Measurements from ENCODE around the gene PLCD3. TPM values are rescaled to one million over a fixed set of nuclear protein-coding genes. Genes with fewer than 3 reads are reported as not detected.
A peak's percentile ranks its signal among the peaks of the same experiment; 100 is the strongest.

The PLCD3 gene
- total and polyA plus RNA-seq, 2 of the 13 experiments (the other 11 are each of a cell fraction or from before 2014, with no cell fraction given) = 11.3 to 39.1 TPM

DNA sequence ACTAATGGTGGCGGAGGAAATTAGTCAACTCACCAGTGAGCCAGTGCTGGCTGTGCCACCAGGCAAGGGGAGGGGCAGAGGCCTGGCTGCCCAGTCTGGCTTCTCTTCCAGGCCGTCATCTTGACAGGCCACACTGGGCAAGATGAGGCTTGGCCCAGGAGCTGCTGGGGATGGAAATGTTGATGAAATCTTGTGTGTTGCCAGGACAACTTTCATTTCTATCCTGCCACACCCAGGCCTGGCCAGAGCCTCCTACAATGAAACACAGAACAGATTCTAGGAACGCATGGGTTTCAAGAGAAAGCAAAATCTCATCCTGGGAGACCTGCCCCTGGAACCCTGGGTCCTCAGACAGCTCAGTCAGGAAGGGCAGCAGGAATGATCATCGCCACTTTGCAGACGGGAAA is 38.6 kb upstream of the PLCD3 start (continued):
- TF ChIP-seq, protein P1, sequence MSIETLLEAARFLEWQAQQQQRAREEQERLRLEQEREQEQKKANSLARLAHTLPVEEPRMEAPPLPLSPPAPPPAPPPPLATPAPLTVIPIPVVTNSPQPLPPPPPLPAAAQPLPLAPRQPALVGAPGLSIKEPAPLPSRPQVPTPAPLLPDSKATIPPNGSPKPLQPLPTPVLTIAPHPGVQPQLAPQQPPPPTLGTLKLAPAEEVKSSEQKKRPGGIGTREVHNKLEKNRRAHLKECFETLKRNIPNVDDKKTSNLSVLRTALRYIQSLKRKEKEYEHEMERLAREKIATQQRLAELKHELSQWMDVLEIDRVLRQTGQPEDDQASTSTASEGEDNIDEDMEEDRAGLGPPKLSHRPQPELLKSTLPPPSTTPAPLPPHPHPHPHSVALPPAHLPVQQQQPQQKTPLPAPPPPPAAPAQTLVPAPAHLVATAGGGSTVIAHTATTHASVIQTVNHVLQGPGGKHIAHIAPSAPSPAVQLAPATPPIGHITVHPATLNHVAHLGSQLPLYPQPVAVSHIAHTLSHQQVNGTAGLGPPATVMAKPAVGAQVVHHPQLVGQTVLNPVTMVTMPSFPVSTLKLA (IDR thresholded peaks at IDR 0.05) = no peak
- TF ChIP-seq DNMT1 (CRISPR knock-in tag; IDR thresholded peaks at IDR 0.05) = peak; percentile 23; the same call in 1 of the 2 replicates
- no peak for TF ChIP-seq NR2F6 (IDR thresholded peaks at IDR 0.05)
- no peak for TF ChIP-seq NR2F6 (CRISPR knock-in tag; IDR thresholded peaks at IDR 0.05)
- no peak for TF ChIP-seq MLLT10 (CRISPR knock-in tag; IDR thresholded peaks at IDR 0.05)
- no peak for TF ChIP-seq PHF5A (CRISPR knock-in tag; IDR thresholded peaks at IDR 0.05; ENCODE audit: low read depth, unreplicated experiment)
- TF ChIP-seq, protein P2, sequence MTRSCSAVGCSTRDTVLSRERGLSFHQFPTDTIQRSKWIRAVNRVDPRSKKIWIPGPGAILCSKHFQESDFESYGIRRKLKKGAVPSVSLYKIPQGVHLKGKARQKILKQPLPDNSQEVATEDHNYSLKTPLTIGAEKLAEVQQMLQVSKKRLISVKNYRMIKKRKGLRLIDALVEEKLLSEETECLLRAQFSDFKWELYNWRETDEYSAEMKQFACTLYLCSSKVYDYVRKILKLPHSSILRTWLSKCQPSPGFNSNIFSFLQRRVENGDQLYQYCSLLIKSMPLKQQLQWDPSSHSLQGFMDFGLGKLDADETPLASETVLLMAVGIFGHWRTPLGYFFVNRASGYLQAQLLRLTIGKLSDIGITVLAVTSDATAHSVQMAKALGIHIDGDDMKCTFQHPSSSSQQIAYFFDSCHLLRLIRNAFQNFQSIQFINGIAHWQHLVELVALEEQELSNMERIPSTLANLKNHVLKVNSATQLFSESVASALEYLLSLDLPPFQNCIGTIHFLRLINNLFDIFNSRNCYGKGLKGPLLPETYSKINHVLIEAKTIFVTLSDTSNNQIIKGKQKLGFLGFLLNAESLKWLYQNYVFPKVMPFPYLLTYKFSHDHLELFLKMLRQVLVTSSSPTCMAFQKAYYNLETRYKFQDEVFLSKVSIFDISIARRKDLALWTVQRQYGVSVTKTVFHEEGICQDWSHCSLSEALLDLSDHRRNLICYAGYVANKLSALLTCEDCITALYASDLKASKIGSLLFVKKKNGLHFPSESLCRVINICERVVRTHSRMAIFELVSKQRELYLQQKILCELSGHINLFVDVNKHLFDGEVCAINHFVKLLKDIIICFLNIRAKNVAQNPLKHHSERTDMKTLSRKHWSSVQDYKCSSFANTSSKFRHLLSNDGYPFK (CRISPR knock-in tag; IDR thresholded peaks at IDR 0.05; ENCODE audit: borderline replicate concordance) = 0 out of 2 replicates have a peak, but pooled peaks have one; percentile 9
- TF ChIP-seq ZNF777 (CRISPR knock-in tag; IDR thresholded peaks at IDR 0.05) = peak; percentile 10; the same call in 1 of the 2 replicates
- no peak for TF ChIP-seq SOX5 (CRISPR knock-in tag; IDR thresholded peaks at IDR 0.05; ENCODE audit: borderline replicate concordance)
- TF ChIP-seq ZNF333 (CRISPR knock-in tag; IDR thresholded peaks at IDR 0.05; ENCODE audit: borderline replicate concordance) = peak; percentile 90; the same call in 1 of the 2 replicates
- TF ChIP-seq HDAC1 (CRISPR knock-in tag; IDR thresholded peaks at IDR 0.05) = no peak
- TF ChIP-seq, protein P3, sequence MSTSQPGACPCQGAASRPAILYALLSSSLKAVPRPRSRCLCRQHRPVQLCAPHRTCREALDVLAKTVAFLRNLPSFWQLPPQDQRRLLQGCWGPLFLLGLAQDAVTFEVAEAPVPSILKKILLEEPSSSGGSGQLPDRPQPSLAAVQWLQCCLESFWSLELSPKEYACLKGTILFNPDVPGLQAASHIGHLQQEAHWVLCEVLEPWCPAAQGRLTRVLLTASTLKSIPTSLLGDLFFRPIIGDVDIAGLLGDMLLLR (CRISPR knock-in tag; IDR thresholded peaks at IDR 0.05) = peak; percentile 80
- TF ChIP-seq ZNF746 (CRISPR knock-in tag; IDR thresholded peaks at IDR 0.05) = no peak
- TF ChIP-seq, protein P4, sequence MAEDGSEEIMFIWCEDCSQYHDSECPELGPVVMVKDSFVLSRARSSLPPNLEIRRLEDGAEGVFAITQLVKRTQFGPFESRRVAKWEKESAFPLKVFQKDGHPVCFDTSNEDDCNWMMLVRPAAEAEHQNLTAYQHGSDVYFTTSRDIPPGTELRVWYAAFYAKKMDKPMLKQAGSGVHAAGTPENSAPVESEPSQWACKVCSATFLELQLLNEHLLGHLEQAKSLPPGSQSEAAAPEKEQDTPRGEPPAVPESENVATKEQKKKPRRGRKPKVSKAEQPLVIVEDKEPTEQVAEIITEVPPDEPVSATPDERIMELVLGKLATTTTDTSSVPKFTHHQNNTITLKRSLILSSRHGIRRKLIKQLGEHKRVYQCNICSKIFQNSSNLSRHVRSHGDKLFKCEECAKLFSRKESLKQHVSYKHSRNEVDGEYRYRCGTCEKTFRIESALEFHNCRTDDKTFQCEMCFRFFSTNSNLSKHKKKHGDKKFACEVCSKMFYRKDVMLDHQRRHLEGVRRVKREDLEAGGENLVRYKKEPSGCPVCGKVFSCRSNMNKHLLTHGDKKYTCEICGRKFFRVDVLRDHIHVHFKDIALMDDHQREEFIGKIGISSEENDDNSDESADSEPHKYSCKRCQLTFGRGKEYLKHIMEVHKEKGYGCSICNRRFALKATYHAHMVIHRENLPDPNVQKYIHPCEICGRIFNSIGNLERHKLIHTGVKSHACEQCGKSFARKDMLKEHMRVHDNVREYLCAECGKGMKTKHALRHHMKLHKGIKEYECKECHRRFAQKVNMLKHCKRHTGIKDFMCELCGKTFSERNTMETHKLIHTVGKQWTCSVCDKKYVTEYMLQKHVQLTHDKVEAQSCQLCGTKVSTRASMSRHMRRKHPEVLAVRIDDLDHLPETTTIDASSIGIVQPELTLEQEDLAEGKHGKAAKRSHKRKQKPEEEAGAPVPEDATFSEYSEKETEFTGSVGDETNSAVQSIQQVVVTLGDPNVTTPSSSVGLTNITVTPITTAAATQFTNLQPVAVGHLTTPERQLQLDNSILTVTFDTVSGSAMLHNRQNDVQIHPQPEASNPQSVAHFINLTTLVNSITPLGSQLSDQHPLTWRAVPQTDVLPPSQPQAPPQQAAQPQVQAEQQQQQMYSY (CRISPR knock-in tag; IDR thresholded peaks at IDR 0.05) = no peak
- TF ChIP-seq ATF7-NPFF (CRISPR knock-in tag; IDR thresholded peaks at IDR 0.05; ENCODE audit: low read depth) = peak; percentile 74; the same call in 1 of the 2 replicates
- peak; percentile 80 for TF ChIP-seq ZNF724P (CRISPR knock-in tag; IDR thresholded peaks at IDR 0.05; ENCODE audit: borderline replicate concordance)
- TF ChIP-seq SALL2 (CRISPR knock-in tag; IDR thresholded peaks at IDR 0.05) = peak; percentile 39; the same call in 1 of the 2 replicates
- peak; percentile 64; the same call in 1 of the 2 replicates for TF ChIP-seq CC2D1A (CRISPR knock-in tag; IDR thresholded peaks at IDR 0.05)
- no peak for TF ChIP-seq ZNF354B (CRISPR knock-in tag; IDR thresholded peaks at IDR 0.05)
- TF ChIP-seq, protein P5, sequence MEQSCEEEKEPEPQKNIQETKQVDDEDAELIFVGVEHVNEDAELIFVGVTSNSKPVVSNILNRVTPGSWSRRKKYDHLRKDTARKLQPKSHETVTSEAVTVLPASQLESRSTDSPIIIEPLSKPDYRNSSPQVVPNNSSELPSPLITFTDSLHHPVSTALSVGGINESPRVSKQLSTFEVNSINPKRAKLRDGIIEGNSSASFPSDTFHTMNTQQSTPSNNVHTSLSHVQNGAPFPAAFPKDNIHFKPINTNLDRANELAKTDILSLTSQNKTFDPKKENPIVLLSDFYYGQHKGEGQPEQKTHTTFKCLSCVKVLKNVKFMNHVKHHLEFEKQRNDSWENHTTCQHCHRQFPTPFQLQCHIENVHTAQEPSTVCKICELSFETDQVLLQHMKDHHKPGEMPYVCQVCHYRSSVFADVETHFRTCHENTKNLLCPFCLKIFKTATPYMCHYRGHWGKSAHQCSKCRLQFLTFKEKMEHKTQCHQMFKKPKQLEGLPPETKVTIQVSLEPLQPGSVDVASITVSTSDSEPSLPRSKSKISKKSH (CRISPR knock-in tag; IDR thresholded peaks at IDR 0.05; ENCODE audit: borderline replicate concordance) = no peak
- TF ChIP-seq, protein P6, sequence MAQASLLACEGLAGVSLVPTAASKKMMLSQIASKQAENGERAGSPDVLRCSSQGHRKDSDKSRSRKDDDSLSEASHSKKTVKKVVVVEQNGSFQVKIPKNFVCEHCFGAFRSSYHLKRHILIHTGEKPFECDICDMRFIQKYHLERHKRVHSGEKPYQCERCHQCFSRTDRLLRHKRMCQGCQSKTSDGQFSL (CRISPR knock-in tag; IDR thresholded peaks at IDR 0.05) = 0 out of 2 replicates have a peak, but pooled peaks have one; percentile 13
